Mesothelial cell of epicardium (in vitro differentiated cells): ENCODE data around the gene LETM1. TPM values are rescaled to one million over a fixed set of nuclear protein-coding genes. Genes with fewer than 3 reads are reported as not detected.

Experiments
- DNase-seq, 2 experiments: peaks; one replicate each; pipeline ENCODE4 v3.0.0; 2021; ENCODE audit warnings: low spot score in 2 of 2; ENCODE audit not compliant: unreplicated experiment in 2 of 2
- H3K27ac Mint-ChIP-seq: 2 replicates; pipeline ENCODE4 v1.8.0; 2021; ENCODE audit warnings: mixed read lengths
- H3K27me3 Mint-ChIP-seq: 2 replicates; pipeline ENCODE4 v1.8.0; 2021; ENCODE audit warnings: low read depth, mixed read lengths
- H3K36me3 Mint-ChIP-seq: 2 replicates; pipeline ENCODE4 v1.8.0; 2021; ENCODE audit warnings: mixed read lengths
- H3K4me1 Mint-ChIP-seq: 2 replicates; pipeline ENCODE4 v1.8.0; 2021; ENCODE audit warnings: mixed read lengths
- H3K4me3 Mint-ChIP-seq: 2 replicates; pipeline ENCODE4 v1.8.0; 2021; ENCODE audit warnings: mild to moderate bottlenecking, moderate library complexity, mixed read lengths
- H3K9me3 Mint-ChIP-seq: 2 replicates; pipeline ENCODE4 v1.8.0; 2021; ENCODE audit warnings: mixed read lengths
- total RNA-seq: library from RNA; stranded (reverse); gene quantifications from 3 replicates; pipeline ENCODE4 v1.2.1, GENCODE V29; 2021
- TF ChIP-seq, protein P1 (sequence below): fragments of 200-600 bp; sonication (generic); IDR thresholded peaks from one replicate; pipeline ENCODE4 v1.5.0; 2021; ENCODE audit warnings: antibody characterized with exemption; ENCODE audit not compliant: unreplicated experiment

Gene LETM1
- 48.6 to 50.9 TPM (median 48.7 TPM) in 3 replicates for total RNA-seq

GRCh38 chr4:1856071-1856942 lies at the start of gene LETM1:
Gene LETM1 (minus strand): TSS chr4:1856156. CDS start chr4:1855950, 206 bp downstream.
- H3K27ac Mint-ChIP-seq, result peak within 1 kb of the TSS; percentile 67
- H3K27me3 Mint-ChIP-seq, result no peaks in the 10 kb centered on the region
- TF ChIP-seq, protein P1, sequence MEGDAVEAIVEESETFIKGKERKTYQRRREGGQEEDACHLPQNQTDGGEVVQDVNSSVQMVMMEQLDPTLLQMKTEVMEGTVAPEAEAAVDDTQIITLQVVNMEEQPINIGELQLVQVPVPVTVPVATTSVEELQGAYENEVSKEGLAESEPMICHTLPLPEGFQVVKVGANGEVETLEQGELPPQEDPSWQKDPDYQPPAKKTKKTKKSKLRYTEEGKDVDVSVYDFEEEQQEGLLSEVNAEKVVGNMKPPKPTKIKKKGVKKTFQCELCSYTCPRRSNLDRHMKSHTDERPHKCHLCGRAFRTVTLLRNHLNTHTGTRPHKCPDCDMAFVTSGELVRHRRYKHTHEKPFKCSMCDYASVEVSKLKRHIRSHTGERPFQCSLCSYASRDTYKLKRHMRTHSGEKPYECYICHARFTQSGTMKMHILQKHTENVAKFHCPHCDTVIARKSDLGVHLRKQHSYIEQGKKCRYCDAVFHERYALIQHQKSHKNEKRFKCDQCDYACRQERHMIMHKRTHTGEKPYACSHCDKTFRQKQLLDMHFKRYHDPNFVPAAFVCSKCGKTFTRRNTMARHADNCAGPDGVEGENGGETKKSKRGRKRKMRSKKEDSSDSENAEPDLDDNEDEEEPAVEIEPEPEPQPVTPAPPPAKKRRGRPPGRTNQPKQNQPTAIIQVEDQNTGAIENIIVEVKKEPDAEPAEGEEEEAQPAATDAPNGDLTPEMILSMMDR, result no peak
- peak within 1 kb of the TSS; percentile 74 for H3K4me3 Mint-ChIP-seq
- DNase-seq, result peak; percentile 81 to 91
- H3K4me1 Mint-ChIP-seq, result peaks cover 18% of the 10 kb centered on the region
- no peaks in the 10 kb centered on the region for H3K9me3 Mint-ChIP-seq
- H3K36me3 Mint-ChIP-seq, result peaks cover 2% of the 10 kb centered on the region

GRCh38 chr4:1904042-1904441 lies 48.1 kb upstream of the LETM1 start:
- DNase-seq, result no peak
- no peaks in the 10 kb centered on the region for H3K9me3 Mint-ChIP-seq
- H3K27me3 Mint-ChIP-seq, result no peaks in the 10 kb centered on the region
- H3K4me1 Mint-ChIP-seq, result peaks cover 6% of the 10 kb centered on the region
- TF ChIP-seq, protein P1, result no peak
- no peak overlapping the region for H3K27ac Mint-ChIP-seq
- H3K36me3 Mint-ChIP-seq, result peaks cover 32% of the 10 kb centered on the region
- no peak overlapping the region for H3K4me3 Mint-ChIP-seq

DNA sequence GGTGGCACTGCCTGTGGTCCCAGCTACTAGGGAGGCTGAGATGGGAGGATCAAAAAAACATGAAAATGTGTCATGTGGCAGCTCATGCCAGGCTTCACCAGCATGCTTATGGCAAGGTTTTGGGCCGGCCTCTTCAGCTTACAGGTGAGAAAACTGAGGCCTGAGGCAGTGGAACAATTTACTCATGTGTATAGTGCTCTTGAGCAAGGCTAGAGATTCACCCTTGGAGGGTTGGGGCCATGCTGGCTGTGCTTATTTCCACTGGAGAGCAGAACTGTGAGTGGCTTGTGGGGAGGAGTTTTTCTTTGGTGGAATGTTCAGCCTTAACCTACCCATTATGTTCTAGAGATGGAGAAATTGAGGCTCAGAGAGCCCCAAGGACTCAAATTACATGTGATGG lies 47.1 kb upstream of the LETM1 start:
- no peak for DNase-seq
- H3K9me3 Mint-ChIP-seq, result no peaks in the 10 kb centered on the region
- no peak overlapping the region for H3K27ac Mint-ChIP-seq
- TF ChIP-seq, protein P1, result no peak
- H3K4me3 Mint-ChIP-seq, result no peak overlapping the region
- peaks cover 9% of the 10 kb centered on the region for H3K4me1 Mint-ChIP-seq
- H3K36me3 Mint-ChIP-seq, result peaks cover 32% of the 10 kb centered on the region
- no peaks in the 10 kb centered on the region for H3K27me3 Mint-ChIP-seq

- Mint-ChIP-seq H3K4me3 (no peak overlapping the region), H3K27me3 (no peaks in the 10 kb centered on the region), H3K36me3 (peaks cover 32% of the 10 kb centered on the region), H3K4me1 (peaks cover 9% of the 10 kb centered on the region), H3K9me3 (no peaks in the 10 kb centered on the region), H3K27ac (no peak overlapping the region)
- no peak for DNase-seq
- TF ChIP-seq, protein P1, result no peak
These were observed 46.3 kb upstream of the LETM1 start for GRCh38 chr4:1902243-1902642.

GRCh38 chr4:1901127-1901526 lies 45.2 kb upstream of the LETM1 start:
- Mint-ChIP-seq H3K4me3 (no peak overlapping the region), H3K9me3 (no peaks in the 10 kb centered on the region), H3K27me3 (no peaks in the 10 kb centered on the region), H3K36me3 (peaks cover 32% of the 10 kb centered on the region), H3K27ac (no peak overlapping the region), H3K4me1 (peaks cover 9% of the 10 kb centered on the region)
- DNase-seq, result no peak
- TF ChIP-seq, protein P1, result no peak
